Transverse colon (tissue), 4 donors: ENCODE measurements around the gene ENGASE.

Experiments used
- CTCF ChIP-seq, 5 experiments: fragments of 200-600 bp in 3 of 5; fragments of 450-650 bp in 2 of 5; sonication (generic) in 3 of 5; IDR thresholded peaks; 1 replicate in 2 of 5; 2 replicates in 3 of 5; pipeline ENCODE4 v1.5.1; 2016 to 2017; ENCODE audit warnings: antibody characterized with exemption in 5 of 5, inconsistent platforms in 3 of 5, mild to moderate bottlenecking in 2 of 5, moderate library complexity in 1 of 5
- EP300 ChIP-seq: sonication (generic); formaldehyde crosslinking; IDR thresholded peaks from one replicate; pipeline ENCODE4 v1.6.1; 2017; ENCODE audit warnings: antibody characterized with exemption, low read depth
- POLR2A ChIP-seq: fragments of 450-650 bp; IDR thresholded peaks from one replicate; pipeline ENCODE4 v1.6.1; 2016; ENCODE audit warnings: antibody characterized with exemption, mild to moderate bottlenecking, moderate library complexity
- POLR2AphosphoS5 ChIP-seq, 3 donors: sonication (generic); formaldehyde crosslinking; IDR thresholded peaks; one replicate each; pipeline ENCODE4 v1.6.1; 2016; ENCODE audit warnings: antibody characterized with exemption in 3 of 3

GRCh38 chr17:79131274-79131635, 56.6 kb downstream of the ENGASE start:
- TF ChIP-seq CTCF (IDR thresholded peaks at IDR 0.05), result no peak
- TF ChIP-seq POLR2AphosphoS5 (IDR thresholded peaks at IDR 0.05), result no peak
- no peak for TF ChIP-seq EP300
- TF ChIP-seq POLR2A, result no peak
